HL-60 (cell line): Measurements from ENCODE around the gene FAM110C.

ENCODE experiments used
- DNase-seq, 2 experiments: peaks; one replicate each; pipeline ENCODE4 v3.0.0-alpha.2; 2010 to 2020; ENCODE audit warnings: low read depth in 1 of 2, low spot score in 1 of 2
- H3K27ac ChIP-seq: fragments of 250-450 bp; sonication (Bioruptor Pico); replicated peaks from 2 replicates; pipeline ENCODE4 v1.5.1; 2020; ENCODE audit warnings: mild to moderate bottlenecking, moderate library complexity
- H3K27me3 ChIP-seq: fragments of 250-450 bp; sonication (Bioruptor Pico); 2 replicates; pipeline ENCODE4 v1.5.1; 2021; ENCODE audit warnings: mild to moderate bottlenecking, moderate library complexity; ENCODE audit not compliant: insufficient read depth, poor library complexity, severe bottlenecking
- H3K4me3 ChIP-seq: replicated peaks from 2 replicates; pipeline ENCODE4 v1.5.1; 2011; ENCODE audit warnings: mild to moderate bottlenecking, control low read depth, low read length; ENCODE audit not compliant: insufficient read depth
- CTCF ChIP-seq: IDR thresholded peaks from one replicate; pipeline ENCODE4 v1.5.1; 2011; ENCODE audit warnings: low read length, control low read depth, inconsistent platforms; ENCODE audit not compliant: insufficient read depth
- GABPA ChIP-seq: IDR thresholded peaks from 2 replicates; pipeline ENCODE4 v1.6.1; 2012; ENCODE audit warnings: low read depth
- POLR2AphosphoS5 ChIP-seq: IDR thresholded peaks from 2 replicates; pipeline ENCODE4 v1.6.1; 2012; ENCODE audit warnings: low read depth
- REST ChIP-seq: IDR thresholded peaks from 2 replicates; pipeline ENCODE4 v1.6.1; 2012; ENCODE audit warnings: low read depth; ENCODE audit not compliant: insufficient replicate concordance
- SPI1 ChIP-seq: IDR thresholded peaks from 2 replicates; pipeline ENCODE4 v1.6.1; 2012; ENCODE audit warnings: low read depth, mild to moderate bottlenecking, borderline replicate concordance

Gene FAM110C

DNA sequence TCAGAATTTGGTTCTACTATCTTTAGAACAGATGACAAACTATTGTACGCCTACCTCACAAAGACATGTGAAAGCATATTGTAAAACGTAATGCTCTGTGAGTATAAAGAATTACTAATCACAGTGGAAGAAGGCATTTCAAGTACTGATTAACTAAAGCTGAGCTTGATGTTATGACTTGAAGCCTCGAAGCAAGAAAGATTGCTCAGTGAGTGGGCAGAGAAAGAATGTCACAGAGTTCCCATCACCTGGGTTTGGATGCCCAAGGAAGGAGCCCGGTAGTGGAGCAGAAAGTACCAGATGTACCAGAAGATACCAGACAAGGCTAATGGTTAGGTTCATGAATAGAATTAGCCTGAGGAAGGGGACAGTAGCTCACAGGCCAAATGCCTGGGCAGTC, 39.5 kb upstream of the FAM110C start:
- no peak overlapping the region for H3K4me3 ChIP-seq
- TF ChIP-seq POLR2AphosphoS5 (no peak), REST (no peak), GABPA (no peak), SPI1 (no peak), CTCF (no peak)
- DNase-seq: no peak
- no peaks in the 10 kb centered on the region for H3K27me3 ChIP-seq
- no peak overlapping the region for H3K27ac ChIP-seq

GRCh38 chr2:84121-84520, 37.8 kb upstream of the FAM110C start:
- Histone ChIP-seq H3K27ac (no peak overlapping the region), H3K27me3 (no peaks in the 10 kb centered on the region), H3K4me3 (no peak overlapping the region)
- no peak for DNase-seq
- TF ChIP-seq SPI1: no peak
- no peak for TF ChIP-seq CTCF
- TF ChIP-seq GABPA: no peak
- TF ChIP-seq REST: no peak
- TF ChIP-seq POLR2AphosphoS5: no peak

GRCh38 chr2:80971-81736, 34.8 kb upstream of the FAM110C start:
- H3K4me3 ChIP-seq: no peak overlapping the region
- H3K27me3 ChIP-seq: no peaks in the 10 kb centered on the region
- no peak overlapping the region for H3K27ac ChIP-seq
- TF ChIP-seq REST: no peak
- TF ChIP-seq SPI1: no peak
- no peak for TF ChIP-seq CTCF
- no peak for TF ChIP-seq POLR2AphosphoS5
- TF ChIP-seq GABPA: no peak
- DNase-seq: no peak
